ENCODE measurements around the gene NAGPA. TPM values are rescaled to one million over a fixed set of nuclear protein-coding genes. Genes with fewer than 3 reads are reported as not detected.
"Not testable (repeated sequence)": the region's sequence is repeated elsewhere in the genome, so short reads cannot be mapped to it uniquely, and the experiment has no call there.

NAGPA gene
- 6.0 TPM for total RNA-seq

- peak; percentile 91 for ATAC-seq
These were observed at the start of gene NAGPA for GRCh38 chr16:5033256-5034166. TSS of gene NAGPA (minus strand) at chr16:5033935. CDS start at chr16:5033914, 21 bp downstream.

GRCh38 chr16:5080996-5081395, 47.3 kb upstream of the NAGPA start:
- ATAC-seq = not testable (repeated sequence)

- not testable (repeated sequence) for ATAC-seq
These were observed 46.7 kb upstream of the NAGPA start for GRCh38 chr16:5080461-5080860.

DNA sequence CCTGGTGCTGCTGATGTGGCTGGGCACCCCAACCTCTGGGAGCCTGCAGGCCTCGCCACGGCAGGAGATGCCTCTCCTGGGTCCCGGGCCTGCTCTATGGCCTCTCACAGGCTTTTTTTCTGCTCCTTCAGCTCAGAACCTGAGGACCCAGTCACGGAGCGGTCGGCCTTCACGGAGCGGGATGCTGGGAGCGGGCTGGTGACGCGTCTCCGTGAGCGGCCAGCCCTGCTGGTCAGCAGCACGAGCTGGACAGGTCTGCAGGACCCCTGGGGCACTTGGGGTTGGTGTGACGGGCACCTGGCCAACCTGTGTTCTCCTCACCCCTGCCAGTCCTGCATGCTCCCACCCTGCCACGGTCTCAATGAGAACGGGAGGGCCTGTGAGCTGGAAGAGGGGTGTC, 44.9 kb upstream of the NAGPA start:
- ATAC-seq = no peak

DNA sequence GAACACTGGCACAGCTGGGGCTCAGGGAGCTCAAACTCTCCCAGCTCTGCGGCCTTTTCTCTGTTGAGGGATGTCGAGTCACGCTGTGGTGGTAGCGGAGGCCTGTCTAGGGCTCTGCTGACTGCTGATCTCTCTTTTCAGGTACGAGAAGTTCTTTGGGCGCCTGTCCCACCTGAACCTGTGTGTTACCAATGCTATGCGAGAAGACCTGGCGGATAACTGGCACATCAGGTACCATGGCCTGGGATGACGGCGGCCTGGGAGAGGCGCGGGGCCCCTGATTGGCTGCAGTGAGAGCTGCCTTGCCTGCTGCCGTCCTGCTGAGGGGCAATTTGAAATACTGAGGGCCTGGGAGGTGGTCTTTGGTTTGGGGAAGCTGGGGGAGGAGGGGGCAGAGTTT, 43.6 kb upstream of the NAGPA start:
- ATAC-seq = no peak

GRCh38 chr16:5075637-5076036, 41.9 kb upstream of the NAGPA start:
- ATAC-seq = no peak

DNA sequence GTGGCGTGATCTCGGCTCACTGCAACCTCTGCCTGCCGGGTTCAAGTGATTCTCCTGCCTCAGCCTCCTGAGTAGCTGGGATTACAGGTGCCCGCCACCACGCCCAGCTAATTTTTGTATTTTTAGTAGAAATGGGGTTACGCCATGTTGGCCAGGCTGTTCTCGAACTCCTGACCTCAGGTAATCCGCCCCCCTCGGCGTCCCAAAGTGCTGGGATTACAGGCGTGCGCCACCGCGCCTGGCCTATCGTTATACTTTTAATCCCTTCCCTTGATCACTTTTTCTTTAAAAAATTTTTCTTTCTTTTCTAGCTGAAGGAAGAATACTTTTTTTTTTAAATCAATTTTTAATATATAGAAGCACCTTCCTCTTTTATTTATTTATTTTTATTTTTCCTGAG, 40.0 kb upstream of the NAGPA start:
- not testable (repeated sequence) for ATAC-seq

GRCh38 chr16:5073279-5073629, 39.5 kb upstream of the NAGPA start:
- no peak for ATAC-seq

- ATAC-seq = no peak
These were observed 38.9 kb upstream of the NAGPA start for GRCh38 chr16:5072334-5073278.

DNA sequence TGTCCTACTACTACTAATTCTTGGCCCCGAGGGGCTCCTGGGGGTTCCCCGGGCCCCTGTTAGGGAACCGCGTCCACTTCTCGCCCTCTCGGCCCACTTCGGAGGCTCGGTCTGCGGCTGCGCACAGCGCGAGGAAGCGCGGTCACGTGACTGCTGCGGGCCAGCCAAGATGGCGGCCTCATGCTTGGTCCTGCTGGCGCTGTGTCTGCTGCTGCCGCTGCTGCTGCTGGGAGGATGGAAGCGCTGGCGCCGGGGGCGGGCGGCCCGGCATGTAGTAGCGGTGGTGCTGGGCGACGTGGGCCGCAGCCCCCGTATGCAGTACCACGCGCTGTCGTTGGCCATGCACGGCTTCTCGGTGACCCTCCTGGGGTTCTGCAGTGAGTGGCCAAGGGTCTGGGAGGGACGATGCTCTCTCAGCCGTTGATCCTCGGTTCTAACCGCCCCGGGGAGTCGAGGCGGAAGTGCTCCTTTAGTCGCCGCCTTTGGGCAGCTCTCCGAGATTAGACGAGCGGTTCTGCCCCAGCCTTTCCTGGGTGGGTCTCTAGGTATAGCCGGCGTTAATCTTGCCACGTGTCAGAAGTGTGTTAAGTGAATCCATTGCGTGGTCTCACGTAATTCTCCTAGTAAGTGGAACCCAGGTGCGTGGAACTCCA, 38.1 kb upstream of the NAGPA start, which contains the start of gene ALG1:
TSS of gene ALG1 (plus strand) at position 163 of the 653 bp plus-strand sequence. CDS start at position 170, 7 bp downstream.
- peak; percentile 91 for ATAC-seq

DNA sequence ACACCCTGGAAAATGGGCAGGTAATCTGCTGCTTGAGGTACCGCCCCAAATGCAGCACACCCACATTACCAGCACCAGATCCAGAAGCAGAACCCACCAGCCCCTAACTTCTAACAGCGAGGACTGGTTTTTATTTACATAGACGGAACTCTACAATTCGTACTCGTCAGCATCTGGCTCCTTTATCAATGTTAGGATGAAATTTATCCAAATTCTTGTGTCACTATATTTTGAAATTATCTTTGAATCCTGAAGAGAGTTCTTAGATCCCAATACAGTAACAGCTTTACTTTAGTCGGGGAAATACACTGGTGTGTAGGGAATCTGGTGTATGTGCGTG, 37.6 kb upstream of the NAGPA start:
- no peak for ATAC-seq

DNA sequence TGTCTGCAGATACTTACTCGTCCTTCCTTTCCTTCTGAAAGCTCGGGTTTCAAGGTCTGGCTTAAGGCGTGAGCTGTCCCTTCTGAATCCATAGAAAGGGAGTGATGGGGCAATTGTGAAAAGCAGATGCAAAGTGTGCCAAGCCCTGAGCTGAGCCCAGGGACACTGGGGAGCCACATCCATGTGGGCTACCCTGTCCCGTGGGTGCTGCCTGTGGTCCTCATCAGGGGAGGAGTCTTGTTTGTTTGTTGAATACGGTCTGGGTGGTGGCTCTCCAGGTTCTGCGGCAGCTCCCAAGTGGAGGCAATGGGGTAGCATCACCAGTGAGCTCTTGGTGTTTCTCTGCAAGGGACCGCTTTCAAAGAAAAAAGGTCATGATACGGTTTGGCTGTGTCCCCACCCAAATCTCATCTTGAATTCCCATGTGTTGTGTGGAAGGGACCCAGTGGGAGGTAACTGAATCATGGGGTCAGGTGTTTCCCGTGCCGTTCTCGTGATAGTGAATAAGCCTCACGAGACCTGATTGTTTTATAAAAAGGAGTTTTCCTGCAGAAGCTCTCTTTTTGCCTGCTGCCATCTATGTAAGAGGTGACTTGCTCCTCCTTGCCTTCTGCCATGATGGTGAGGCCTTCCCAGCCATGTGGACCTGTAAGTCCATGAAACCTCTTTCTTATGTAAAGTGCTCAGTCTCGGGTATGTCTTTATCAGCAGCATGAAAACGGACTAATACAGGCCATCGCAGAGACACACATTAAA, 36.9 kb upstream of the NAGPA start:
- no peak for ATAC-seq

- no peak for ATAC-seq
These were observed 36.1 kb upstream of the NAGPA start for GRCh38 chr16:5069854-5070253.

DNA sequence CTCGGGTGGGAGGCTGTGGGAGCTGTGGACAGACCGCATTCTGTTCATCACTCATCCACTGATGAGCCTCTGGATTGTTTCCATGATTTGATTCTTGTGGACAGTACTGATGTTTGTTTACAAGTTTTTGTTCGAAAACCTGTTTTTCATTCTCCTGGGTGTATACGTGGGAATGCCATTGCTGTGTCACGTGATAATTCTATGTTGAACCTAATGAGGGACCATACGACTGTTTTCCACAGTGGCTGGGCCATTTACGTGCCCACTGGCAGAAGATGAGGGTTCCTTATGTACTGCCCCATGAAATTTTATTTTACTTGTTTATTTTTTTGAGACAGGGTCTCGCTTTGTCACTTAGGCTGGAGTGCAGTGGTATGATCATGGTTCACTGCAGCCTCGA, 35.3 kb upstream of the NAGPA start:
- no peak for ATAC-seq

DNA sequence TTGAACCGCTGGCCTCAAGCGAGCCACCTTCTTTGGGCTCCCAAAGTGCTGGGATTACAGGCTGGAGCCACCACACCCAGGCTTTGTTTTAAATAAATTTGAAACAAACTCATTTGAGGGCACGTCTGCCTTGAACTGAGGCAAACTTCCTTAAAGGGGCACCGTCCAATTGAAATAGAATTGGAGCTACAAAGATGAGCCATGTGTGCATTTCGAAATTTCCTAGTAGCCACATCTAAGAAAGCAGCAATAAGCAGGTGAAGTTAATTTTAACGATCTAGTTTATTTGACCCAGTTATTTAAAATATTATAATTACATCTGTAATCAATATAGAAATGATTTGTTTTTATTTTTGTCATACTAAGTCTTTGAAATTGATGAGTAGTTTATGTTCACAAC, 32.8 kb upstream of the NAGPA start:
- ATAC-seq = no peak

DNA sequence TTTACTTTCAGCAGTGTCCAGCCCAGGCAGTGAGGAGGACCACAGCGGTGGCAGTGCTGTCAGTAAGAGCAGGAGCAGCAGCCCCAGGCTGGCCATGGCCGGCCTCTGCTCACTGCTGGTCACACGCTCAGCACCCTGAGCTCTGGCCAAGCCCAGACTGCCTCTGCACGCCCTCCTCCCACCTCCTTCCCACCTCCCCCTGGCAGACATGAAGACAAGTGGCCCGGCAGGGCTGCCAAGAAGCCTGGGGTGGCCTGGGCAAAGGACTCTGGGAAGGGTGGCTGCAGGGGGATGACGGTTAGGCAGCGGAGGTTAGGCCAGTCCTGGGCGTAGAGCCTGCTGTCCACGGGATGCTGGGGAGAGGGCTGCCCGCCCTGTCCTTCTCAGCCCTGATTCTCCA, 32.1 kb upstream of the NAGPA start, which contains the start of gene C16orf89:
TSS of gene C16orf89 (minus strand) at position 144 of the 400 bp plus-strand sequence. CDS start at position 96, 48 bp downstream.
- no peak for ATAC-seq

- no peak for ATAC-seq
These were observed 31.6 kb upstream of the NAGPA start for GRCh38 chr16:5065326-5065725.

- ATAC-seq = no peak
These were observed 31.2 kb upstream of the NAGPA start for GRCh38 chr16:5064915-5065314.

DNA sequence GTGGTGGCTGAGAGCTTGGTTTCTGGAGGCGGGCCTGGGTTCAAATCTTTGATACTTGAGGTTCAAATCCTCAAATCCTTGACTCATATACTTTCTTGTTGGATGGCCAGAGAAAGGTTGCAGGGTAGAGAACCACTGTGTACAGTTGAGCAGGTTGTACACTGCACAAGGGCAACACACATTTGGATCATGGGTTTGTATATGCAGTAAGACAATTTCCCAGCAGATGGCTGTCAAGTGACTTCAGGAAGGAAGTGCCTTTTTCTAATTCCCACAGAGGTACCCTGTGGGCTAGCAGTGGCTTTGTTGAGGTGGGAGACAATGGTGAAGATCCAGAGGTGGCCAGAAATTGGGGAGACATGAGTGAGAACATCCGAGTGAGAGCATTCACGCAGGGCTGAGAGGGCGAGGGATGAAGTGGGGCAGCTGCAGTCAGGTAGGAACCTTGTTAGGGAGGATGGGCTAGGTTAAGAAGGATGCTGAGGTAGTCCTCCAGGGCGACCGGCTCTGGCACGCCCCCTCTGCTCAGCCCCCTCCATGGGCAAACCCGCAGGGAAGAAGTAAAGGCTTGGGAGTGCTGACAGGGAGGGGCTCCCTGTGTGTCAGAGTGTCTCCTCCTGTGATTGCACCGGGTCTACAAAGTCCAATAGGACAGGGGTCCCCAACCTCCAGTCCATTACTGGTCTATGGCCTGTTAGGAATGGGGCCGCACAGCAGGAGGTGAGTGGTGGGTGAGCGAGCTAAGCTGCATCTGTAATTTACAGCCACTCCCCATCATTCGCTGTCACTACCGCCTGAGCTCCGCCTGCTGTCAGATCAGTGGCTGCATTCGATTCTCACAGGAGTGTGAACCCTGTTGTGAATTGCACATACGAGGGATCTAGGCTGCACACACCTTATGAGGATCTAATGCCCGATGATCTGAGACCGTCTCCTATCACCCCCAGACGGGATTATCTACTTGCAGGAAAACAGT, 29.3 kb upstream of the NAGPA start:
- no peak for ATAC-seq

DNA sequence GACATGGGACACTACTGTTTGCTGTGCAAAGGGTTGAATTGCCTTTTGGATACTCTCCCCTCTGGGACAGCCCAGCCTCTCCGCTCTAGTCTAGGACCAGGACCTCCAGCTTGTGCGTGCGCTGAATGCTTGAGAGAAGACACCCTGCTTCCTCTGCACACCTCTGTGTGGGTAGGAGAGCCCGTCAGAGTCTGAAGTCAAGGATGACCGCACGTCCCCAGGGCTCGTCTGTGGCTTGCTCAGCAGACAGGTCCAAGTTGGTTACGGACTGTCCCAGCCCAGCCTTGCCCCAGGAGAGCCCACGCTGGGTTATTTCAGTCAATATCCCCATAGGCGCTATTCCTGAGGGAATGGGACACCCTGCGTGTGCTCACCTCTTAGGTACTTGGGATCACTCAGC, 28.3 kb upstream of the NAGPA start:
- ATAC-seq = peak; percentile 18

Measured in esophagus mucosa (tissue), 1 donor.